SK-N-SH treated with all-trans-retinoic acid at 6 μM for 48 hours (cell line): ENCODE measurements around the gene CHKB.

Experiments used
- ATAC-seq: fragments of 200-7000 bp; cut with Tn5 transposase; 3 replicates; pipeline ENCODE4 v1.9.1; 2020; ENCODE audit warnings: mild to moderate bottlenecking, moderate library complexity
- BACH2 ChIP-seq: fragments of 250-450 bp; sonication (Bioruptor Pico); IDR thresholded peaks from 2 replicates; pipeline ENCODE4 v1.9.0; 2021; ENCODE audit warnings: mild to moderate bottlenecking, borderline replicate concordance
- CSDC2 ChIP-seq: fragments of 250-450 bp; sonication (Bioruptor Pico); IDR thresholded peaks from 2 replicates; pipeline ENCODE4 v1.5.0; 2020; ENCODE audit warnings: mild to moderate bottlenecking, moderate library complexity
- ESRRG ChIP-seq: fragments of 250-450 bp; sonication (Bioruptor Pico); IDR thresholded peaks from 2 replicates; pipeline ENCODE4 v1.6.1; 2021; ENCODE audit warnings: mild to moderate bottlenecking
- GLIS3 ChIP-seq: fragments of 250-450 bp; sonication (Bioruptor Pico); IDR thresholded peaks from 2 replicates; pipeline ENCODE4 v1.5.0; 2020; ENCODE audit warnings: mild to moderate bottlenecking, moderate library complexity
- ISL1 ChIP-seq: fragments of 250-450 bp; sonication (Bioruptor Pico); IDR thresholded peaks from 2 replicates; pipeline ENCODE4 v2.1.2; 2022; ENCODE audit warnings: mild to moderate bottlenecking, moderate library complexity
- OSR1 ChIP-seq: fragments of 250-450 bp; sonication (Bioruptor Pico); IDR thresholded peaks from 2 replicates; pipeline ENCODE4 v1.8.0; 2022; ENCODE audit warnings: moderate library complexity, mild to moderate bottlenecking, inconsistent platforms
- POU6F1 ChIP-seq: fragments of 250-450 bp; sonication (Bioruptor Pico); IDR thresholded peaks from 2 replicates; pipeline ENCODE4 v1.8.0; 2021; ENCODE audit warnings: low read depth, mild to moderate bottlenecking, moderate library complexity, borderline replicate concordance
- RARB ChIP-seq: fragments of 250-450 bp; sonication (Bioruptor Pico); IDR thresholded peaks from 2 replicates; pipeline ENCODE4 v1.8.0; 2021; ENCODE audit warnings: mild to moderate bottlenecking, moderate library complexity
- TCF4 ChIP-seq: fragments of 250-450 bp; sonication (Bioruptor Pico); IDR thresholded peaks from 2 replicates; pipeline ENCODE4 v1.8.0; 2021; ENCODE audit warnings: mild to moderate bottlenecking, moderate library complexity, borderline replicate concordance
- TOX ChIP-seq: fragments of 250-450 bp; sonication (Bioruptor Pico); IDR thresholded peaks from 2 replicates; pipeline ENCODE4 v1.8.0; 2021; ENCODE audit warnings: mild to moderate bottlenecking, moderate library complexity, borderline replicate concordance
- ZC3H10 ChIP-seq: fragments of 250-450 bp; sonication (Bioruptor Pico); IDR thresholded peaks from 2 replicates; pipeline ENCODE4 v1.5.1; 2021; ENCODE audit warnings: mild to moderate bottlenecking, moderate library complexity
- ZFP3 ChIP-seq: fragments of 250-450 bp; sonication (Bioruptor Pico); IDR thresholded peaks from 2 replicates; pipeline ENCODE4 v1.5.0; 2020; ENCODE audit warnings: mild to moderate bottlenecking, moderate library complexity
- ZFP30 ChIP-seq: fragments of 450-650 bp; formaldehyde crosslinking; IDR thresholded peaks from 2 replicates; pipeline ENCODE4 v1.5.0; 2022; ENCODE audit warnings: mild to moderate bottlenecking, moderate library complexity
- ZNF70 ChIP-seq: fragments of 450-650 bp; formaldehyde crosslinking; IDR thresholded peaks from 2 replicates; pipeline ENCODE4 v1.5.0; 2020; ENCODE audit warnings: mild to moderate bottlenecking, moderate library complexity
- ZNF8 ChIP-seq: fragments of 450-650 bp; formaldehyde crosslinking; IDR thresholded peaks from 2 replicates; pipeline ENCODE4 v1.5.0; 2020; ENCODE audit warnings: mild to moderate bottlenecking, moderate library complexity
- TF ChIP-seq, protein P1 (sequence below): fragments of 250-450 bp; sonication (Bioruptor Pico); IDR thresholded peaks from 2 replicates; pipeline ENCODE4 v1.5.0; 2020; ENCODE audit warnings: mild to moderate bottlenecking, moderate library complexity
- TF ChIP-seq, protein P2 (sequence below): fragments of 250-450 bp; sonication (Bioruptor Pico); IDR thresholded peaks from 2 replicates; pipeline ENCODE4 v1.8.0; 2020; ENCODE audit warnings: mild to moderate bottlenecking, moderate library complexity, borderline replicate concordance
- TF ChIP-seq, protein P3 (sequence below): fragments of 250-450 bp; sonication (Bioruptor Pico); IDR thresholded peaks from 2 replicates; pipeline ENCODE4 v1.5.1; 2021; ENCODE audit warnings: mild to moderate bottlenecking, moderate library complexity

The CHKB gene

DNA sequence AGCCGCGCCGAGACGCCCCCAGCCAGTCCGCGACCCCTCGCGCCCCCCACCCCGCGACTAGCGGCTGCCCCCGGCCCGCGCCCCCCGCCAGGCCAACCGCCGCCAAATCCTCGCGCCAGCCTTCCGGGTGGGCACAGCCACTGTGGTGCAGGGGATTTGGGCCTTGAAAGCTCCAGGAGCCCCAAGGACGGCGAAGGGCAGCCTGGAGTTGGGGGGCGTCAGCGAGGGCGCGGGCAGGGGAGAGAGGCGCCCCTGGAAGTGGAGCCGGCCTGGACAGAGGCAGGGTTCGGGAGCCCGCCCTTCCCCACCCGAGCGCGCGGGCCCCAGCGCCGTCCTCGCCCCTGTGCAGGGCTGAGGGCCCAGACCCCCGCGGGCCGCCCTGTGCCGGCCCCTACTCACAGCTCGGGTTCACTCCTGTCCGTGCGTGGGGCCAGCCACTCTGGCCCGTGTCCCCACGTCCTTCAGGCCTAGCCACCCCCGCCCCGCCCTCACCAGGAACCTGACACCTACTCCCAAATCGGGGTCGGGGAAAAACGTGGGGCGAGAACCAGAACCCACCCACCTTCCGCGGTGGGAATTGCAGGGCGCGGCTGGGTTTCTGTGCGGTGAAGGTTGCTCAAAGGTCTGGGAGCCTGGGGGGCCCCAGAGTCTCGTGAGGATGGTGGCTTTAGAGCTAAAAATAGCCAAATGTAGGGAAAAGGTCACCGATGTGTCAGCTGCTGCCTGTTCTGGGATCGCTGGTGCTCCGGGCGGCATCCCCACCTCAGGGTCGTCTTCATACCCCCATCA is 4.5 kb downstream of the CHKB start, which contains the start of gene CPT1B:
Gene CPT1B, minus strand, starts transcription at position 441 of the 789 bp plus-strand sequence. CDS start 512 bp downstream, outside the sequence.
- ATAC-seq, result no peak

GRCh38 chr22:50577697-50577986 is 5.0 kb downstream of the CHKB start:
- TF ChIP-seq ISL1 (CRISPR knock-in tag) (no peak), RARB (no peak), TOX (no peak), TCF4 (no peak), BACH2 (CRISPR knock-in tag) (no peak), ZC3H10 (CRISPR knock-in tag) (no peak), ZNF8 (no peak), GLIS3 (CRISPR knock-in tag) (no peak), POU6F1 (no peak)
- TF ChIP-seq, protein P1, sequence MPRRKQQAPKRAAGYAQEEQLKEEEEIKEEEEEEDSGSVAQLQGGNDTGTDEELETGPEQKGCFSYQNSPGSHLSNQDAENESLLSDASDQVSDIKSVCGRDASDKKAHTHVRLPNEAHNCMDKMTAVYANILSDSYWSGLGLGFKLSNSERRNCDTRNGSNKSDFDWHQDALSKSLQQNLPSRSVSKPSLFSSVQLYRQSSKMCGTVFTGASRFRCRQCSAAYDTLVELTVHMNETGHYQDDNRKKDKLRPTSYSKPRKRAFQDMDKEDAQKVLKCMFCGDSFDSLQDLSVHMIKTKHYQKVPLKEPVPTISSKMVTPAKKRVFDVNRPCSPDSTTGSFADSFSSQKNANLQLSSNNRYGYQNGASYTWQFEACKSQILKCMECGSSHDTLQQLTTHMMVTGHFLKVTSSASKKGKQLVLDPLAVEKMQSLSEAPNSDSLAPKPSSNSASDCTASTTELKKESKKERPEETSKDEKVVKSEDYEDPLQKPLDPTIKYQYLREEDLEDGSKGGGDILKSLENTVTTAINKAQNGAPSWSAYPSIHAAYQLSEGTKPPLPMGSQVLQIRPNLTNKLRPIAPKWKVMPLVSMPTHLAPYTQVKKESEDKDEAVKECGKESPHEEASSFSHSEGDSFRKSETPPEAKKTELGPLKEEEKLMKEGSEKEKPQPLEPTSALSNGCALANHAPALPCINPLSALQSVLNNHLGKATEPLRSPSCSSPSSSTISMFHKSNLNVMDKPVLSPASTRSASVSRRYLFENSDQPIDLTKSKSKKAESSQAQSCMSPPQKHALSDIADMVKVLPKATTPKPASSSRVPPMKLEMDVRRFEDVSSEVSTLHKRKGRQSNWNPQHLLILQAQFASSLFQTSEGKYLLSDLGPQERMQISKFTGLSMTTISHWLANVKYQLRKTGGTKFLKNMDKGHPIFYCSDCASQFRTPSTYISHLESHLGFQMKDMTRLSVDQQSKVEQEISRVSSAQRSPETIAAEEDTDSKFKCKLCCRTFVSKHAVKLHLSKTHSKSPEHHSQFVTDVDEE, result no peak
- no peak for ATAC-seq

More for the DNA sequence above, 4.5 kb downstream of the CHKB start, which contains the start of gene CPT1B:
- TF ChIP-seq OSR1 (no peak), BACH2 (CRISPR knock-in tag) (no peak)

DNA sequence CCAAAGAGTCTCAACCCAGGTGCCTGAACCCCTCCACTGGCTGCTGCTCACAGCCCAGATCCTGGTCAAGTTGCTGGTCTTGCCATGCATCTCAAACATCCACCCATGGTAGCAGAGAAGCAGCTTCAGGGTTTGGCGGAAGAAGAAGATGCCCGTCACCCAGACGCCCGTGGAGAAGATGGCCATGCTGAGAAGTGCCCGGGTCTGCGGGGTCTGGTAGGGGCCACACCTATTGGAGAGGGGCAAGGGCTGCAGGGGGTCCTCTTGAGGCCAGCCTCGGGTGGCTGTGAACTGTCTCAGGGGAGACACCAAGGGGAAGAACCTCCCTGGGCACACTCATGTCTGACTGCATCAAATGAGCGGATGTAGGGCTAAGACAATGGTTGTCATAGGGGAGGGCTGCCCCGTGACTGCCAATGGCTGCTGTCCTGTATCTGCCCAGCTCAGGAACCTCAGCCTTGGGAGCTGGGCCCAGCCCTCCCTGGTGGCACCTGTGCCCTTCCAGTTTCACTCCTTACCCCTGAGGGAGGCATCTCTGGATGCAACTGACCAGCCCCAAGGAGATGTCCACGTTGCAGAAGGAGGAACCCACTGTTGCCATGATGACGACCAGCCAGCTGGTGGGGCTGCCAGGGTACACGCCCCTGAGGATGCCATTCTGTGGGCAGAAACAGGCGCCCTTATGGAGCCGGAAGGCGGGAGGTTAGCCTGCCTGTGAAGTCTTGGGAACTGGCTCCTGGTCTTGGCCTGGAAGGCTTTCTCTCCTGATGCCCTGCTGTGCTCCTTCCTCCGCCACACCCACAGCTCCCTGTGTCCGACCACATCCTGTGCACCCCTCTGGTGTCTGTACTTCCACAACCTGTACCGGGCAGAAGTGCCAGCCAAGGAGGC is 5.6 kb downstream of the CHKB start:
- no peak; the same call in 2 of the 3 replicates for ATAC-seq
- TF ChIP-seq ISL1 (CRISPR knock-in tag), result no peak
- TF ChIP-seq, protein P2, sequence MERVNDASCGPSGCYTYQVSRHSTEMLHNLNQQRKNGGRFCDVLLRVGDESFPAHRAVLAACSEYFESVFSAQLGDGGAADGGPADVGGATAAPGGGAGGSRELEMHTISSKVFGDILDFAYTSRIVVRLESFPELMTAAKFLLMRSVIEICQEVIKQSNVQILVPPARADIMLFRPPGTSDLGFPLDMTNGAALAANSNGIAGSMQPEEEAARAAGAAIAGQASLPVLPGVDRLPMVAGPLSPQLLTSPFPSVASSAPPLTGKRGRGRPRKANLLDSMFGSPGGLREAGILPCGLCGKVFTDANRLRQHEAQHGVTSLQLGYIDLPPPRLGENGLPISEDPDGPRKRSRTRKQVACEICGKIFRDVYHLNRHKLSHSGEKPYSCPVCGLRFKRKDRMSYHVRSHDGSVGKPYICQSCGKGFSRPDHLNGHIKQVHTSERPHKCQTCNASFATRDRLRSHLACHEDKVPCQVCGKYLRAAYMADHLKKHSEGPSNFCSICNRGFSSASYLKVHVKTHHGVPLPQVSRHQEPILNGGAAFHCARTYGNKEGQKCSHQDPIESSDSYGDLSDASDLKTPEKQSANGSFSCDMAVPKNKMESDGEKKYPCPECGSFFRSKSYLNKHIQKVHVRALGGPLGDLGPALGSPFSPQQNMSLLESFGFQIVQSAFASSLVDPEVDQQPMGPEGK, result no peak
- TF ChIP-seq ZFP3 (CRISPR knock-in tag), result no peak
- TF ChIP-seq CSDC2 (CRISPR knock-in tag), result no peak
- TF ChIP-seq ZFP30 (CRISPR knock-in tag), result no peak
- TF ChIP-seq TOX, result no peak
- TF ChIP-seq RARB, result no peak
- no peak for TF ChIP-seq ZNF70 (CRISPR knock-in tag)
- TF ChIP-seq POU6F1, result no peak
- TF ChIP-seq ESRRG (CRISPR knock-in tag), result no peak
- TF ChIP-seq, protein P3, sequence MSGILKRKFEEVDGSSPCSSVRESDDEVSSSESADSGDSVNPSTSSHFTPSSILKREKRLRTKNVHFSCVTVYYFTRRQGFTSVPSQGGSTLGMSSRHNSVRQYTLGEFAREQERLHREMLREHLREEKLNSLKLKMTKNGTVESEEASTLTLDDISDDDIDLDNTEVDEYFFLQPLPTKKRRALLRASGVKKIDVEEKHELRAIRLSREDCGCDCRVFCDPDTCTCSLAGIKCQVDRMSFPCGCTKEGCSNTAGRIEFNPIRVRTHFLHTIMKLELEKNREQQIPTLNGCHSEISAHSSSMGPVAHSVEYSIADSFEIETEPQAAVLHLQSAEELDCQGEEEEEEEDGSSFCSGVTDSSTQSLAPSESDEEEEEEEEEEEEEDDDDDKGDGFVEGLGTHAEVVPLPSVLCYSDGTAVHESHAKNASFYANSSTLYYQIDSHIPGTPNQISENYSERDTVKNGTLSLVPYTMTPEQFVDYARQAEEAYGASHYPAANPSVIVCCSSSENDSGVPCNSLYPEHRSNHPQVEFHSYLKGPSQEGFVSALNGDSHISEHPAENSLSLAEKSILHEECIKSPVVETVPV (CRISPR knock-in tag), result no peak
- TF ChIP-seq ZNF8, result no peak
